ENCODE measurements around the gene TMEM106B. TPM values are rescaled to one million over a fixed set of nuclear protein-coding genes. Genes with fewer than 3 reads are reported as not detected.
A peak's percentile ranks its signal among the peaks of the same experiment; 100 is the strongest.

The TMEM106B gene
- total RNA-seq, 1 experiment from 2014 or later = 33.1 TPM

- TF ChIP-seq RAD21 (IDR thresholded peaks at IDR 0.05; ENCODE audit: low read depth) (no peak), YY1 (IDR thresholded peaks at IDR 0.05; ENCODE audit: extremely low read depth, insufficient replicate concordance, low read depth, low read length) (no peak), POLR2A (IDR thresholded peaks at IDR 0.05; ENCODE audit: borderline replicate concordance, extremely low read depth, insufficient read depth, insufficient read length) (no peak), FOSL1 (IDR thresholded peaks at IDR 0.05; ENCODE audit: low read depth) (no peak)
- Histone ChIP-seq H2AFZ (ENCODE audit: low read depth, low read length, poor library complexity, severe bottlenecking) (no peak overlapping the region), H3K79me2 (ENCODE audit: insufficient read depth, low read length) (no peaks in the 10 kb centered on the region), H3K4me1 (ENCODE audit: control insufficient read depth in 1 of 2, insufficient read depth in 2 of 2, low read length in 2 of 2) (peaks cover 0 to 12% of the 10 kb centered on the region in 2 experiments; a peak in 1 of 4 replicates), H3K27me3 (ENCODE audit: insufficient read depth, low read length) (no peaks in the 10 kb centered on the region), H4K20me1 (ENCODE audit: insufficient read depth) (no peaks in the 10 kb centered on the region), H3K36me3 (ENCODE audit: control insufficient read depth in 1 of 2, insufficient read depth in 2 of 2, low read length in 2 of 2) (no peaks in the 10 kb centered on the region), H3K9me2 (ENCODE audit: insufficient read depth) (no peaks in the 10 kb centered on the region), H3K4me2 (ENCODE audit: low read length) (0 out of 2 replicates have a peak overlapping the region, but pooled peaks have one; percentile 0), H3K4me3 (replicated peaks in 1 of 2; ENCODE audit: low read depth in 1 of 2, low read length in 2 of 2) (no peak overlapping the region), H3K9ac (ENCODE audit: low read length) (no peak overlapping the region), H3K27ac (ENCODE audit: low read depth, low read length) (no peak overlapping the region), H3K9me3 (ENCODE audit: control insufficient read depth in 1 of 2, insufficient read depth in 1 of 2, low read depth in 1 of 2, low read length in 2 of 2) (no peaks in the 10 kb centered on the region)
- CTCF ChIA-PET = no interaction called here
- BruUV-seq (replicated peaks) = no TSS peak
- ATAC-seq (no peak), DNase-seq (ENCODE audit: low read depth, low spot score) (no peak)
- POLR2A ChIA-PET = no interaction called here
- intact Hi-C loops (cut with micrococcal nuclease) = no loop called here
- RAD21 ChIA-PET (ENCODE audit: low non-redundant PET in 1 of 2, low total read pairs in 2 of 2, uncharacterized antibody in 2 of 2, unreplicated experiment in 2 of 2) = no interaction called here
Measured at GRCh38 chr7:12256090-12256489, 45.0 kb downstream of the TMEM106B start.

DNA sequence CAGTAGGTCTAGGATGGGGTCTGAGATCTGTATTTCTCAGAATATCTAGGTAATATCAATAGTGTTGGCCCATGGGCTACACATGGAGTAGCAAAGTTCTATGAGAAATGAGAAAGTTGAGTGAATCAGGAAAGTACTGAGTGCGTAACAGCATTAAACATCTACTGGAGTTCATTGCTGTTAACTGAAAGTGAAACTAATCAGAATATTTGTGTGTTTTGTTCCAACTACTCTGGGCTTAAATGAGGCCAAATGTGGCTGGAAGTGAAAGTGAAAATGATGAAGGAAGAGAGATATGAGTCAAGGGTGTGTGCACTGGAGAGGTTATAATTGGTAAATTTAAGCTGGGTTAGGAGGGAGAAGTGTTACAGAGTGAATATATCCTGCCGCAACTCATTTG is 46.5 kb downstream of the TMEM106B start:
- Histone ChIP-seq H2AFZ (ENCODE audit: low read depth, low read length, poor library complexity, severe bottlenecking) (no peak overlapping the region), H3K36me3 (ENCODE audit: control insufficient read depth in 1 of 2, insufficient read depth in 2 of 2, low read length in 2 of 2) (no peaks in the 10 kb centered on the region), H3K4me1 (ENCODE audit: control insufficient read depth in 1 of 2, insufficient read depth in 2 of 2, low read length in 2 of 2) (peaks cover 0 to 12% of the 10 kb centered on the region in 2 experiments; a peak in 1 of 4 replicates), H3K9ac (ENCODE audit: low read length) (no peak overlapping the region), H3K9me2 (ENCODE audit: insufficient read depth) (no peaks in the 10 kb centered on the region), H3K4me3 (replicated peaks in 1 of 2; ENCODE audit: low read depth in 1 of 2, low read length in 2 of 2) (no peak overlapping the region), H3K79me2 (ENCODE audit: insufficient read depth, low read length) (no peaks in the 10 kb centered on the region), H3K9me3 (ENCODE audit: control insufficient read depth in 1 of 2, insufficient read depth in 1 of 2, low read depth in 1 of 2, low read length in 2 of 2) (no peaks in the 10 kb centered on the region), H3K4me2 (ENCODE audit: low read length) (peak overlapping the region; percentile 31; the same call in 1 of the 2 replicates), H4K20me1 (ENCODE audit: insufficient read depth) (no peaks in the 10 kb centered on the region), H3K27me3 (ENCODE audit: insufficient read depth, low read length) (no peaks in the 10 kb centered on the region), H3K27ac (ENCODE audit: low read depth, low read length) (no peak overlapping the region)
- RAD21 ChIA-PET (ENCODE audit: low non-redundant PET in 1 of 2, low total read pairs in 2 of 2, uncharacterized antibody in 2 of 2, unreplicated experiment in 2 of 2) = no interaction called here
- DNase-seq (ENCODE audit: low read depth, low spot score) = no peak
- CTCF ChIA-PET = no interaction called here
- no TSS peak for BruUV-seq (replicated peaks)
- intact Hi-C loops (cut with micrococcal nuclease) = no loop called here
- ATAC-seq = no peak
- POLR2A ChIA-PET = no interaction called here
- TF ChIP-seq REST (IDR thresholded peaks at IDR 0.05; ENCODE audit: low read depth) (no peak), ZNF274 (IDR thresholded peaks at IDR 0.05; ENCODE audit: low read depth, low read length) (no peak), EGR1 (IDR thresholded peaks at IDR 0.05; ENCODE audit: low read depth) (no peak), POLR2A (IDR thresholded peaks at IDR 0.05; ENCODE audit: borderline replicate concordance, extremely low read depth, insufficient read depth, insufficient read length) (no peak), TCF7L2 (IDR thresholded peaks at IDR 0.05; ENCODE audit: borderline replicate concordance, extremely low read depth, insufficient read depth, insufficient read length) (no peak), SP1 (IDR thresholded peaks at IDR 0.05; ENCODE audit: low read depth) (no peak), JUND (IDR thresholded peaks at IDR 0.05) (no peak), EZH2 (IDR thresholded peaks at IDR 0.05) (no peak), CTCF (IDR thresholded peaks at IDR 0.05 in 2 of 3, conservative IDR thresholded peaks at IDR 0.05 in 1 of 3; ENCODE audit: borderline replicate concordance in 1 of 3, insufficient read depth in 1 of 3, low read depth in 2 of 3, low read length in 2 of 3) (no peak)
- TF ChIP-seq, protein P1, sequence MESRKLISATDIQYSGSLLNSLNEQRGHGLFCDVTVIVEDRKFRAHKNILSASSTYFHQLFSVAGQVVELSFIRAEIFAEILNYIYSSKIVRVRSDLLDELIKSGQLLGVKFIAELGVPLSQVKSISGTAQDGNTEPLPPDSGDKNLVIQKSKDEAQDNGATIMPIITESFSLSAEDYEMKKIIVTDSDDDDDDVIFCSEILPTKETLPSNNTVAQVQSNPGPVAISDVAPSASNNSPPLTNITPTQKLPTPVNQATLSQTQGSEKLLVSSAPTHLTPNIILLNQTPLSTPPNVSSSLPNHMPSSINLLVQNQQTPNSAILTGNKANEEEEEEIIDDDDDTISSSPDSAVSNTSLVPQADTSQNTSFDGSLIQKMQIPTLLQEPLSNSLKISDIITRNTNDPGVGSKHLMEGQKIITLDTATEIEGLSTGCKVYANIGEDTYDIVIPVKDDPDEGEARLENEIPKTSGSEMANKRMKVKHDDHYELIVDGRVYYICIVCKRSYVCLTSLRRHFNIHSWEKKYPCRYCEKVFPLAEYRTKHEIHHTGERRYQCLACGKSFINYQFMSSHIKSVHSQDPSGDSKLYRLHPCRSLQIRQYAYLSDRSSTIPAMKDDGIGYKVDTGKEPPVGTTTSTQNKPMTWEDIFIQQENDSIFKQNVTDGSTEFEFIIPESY (IDR thresholded peaks at IDR 0.05; ENCODE audit: extremely low read depth, insufficient replicate concordance, low read length) = no peak

Measured in HCT116 (cell line).